GM12878 (cell line): Measurements from ENCODE around the gene MAPKAPK2. TPM values are rescaled to one million over a fixed set of nuclear protein-coding genes. Genes with fewer than 3 reads are reported as not detected.

Experiments
- CBFB ChIP-seq: IDR thresholded peaks from 2 replicates; pipeline ENCODE4 v1.6.1; 2016; ENCODE audit warnings: antibody characterized with exemption, low read depth
- CUX1 ChIP-seq: IDR thresholded peaks from 2 replicates; pipeline ENCODE4 v1.6.1; 2012; ENCODE audit warnings: improper control_type of control experiment, low read depth, low read length; ENCODE audit not compliant: insufficient replicate concordance
- E2F4 ChIP-seq: IDR thresholded peaks from 2 replicates; pipeline ENCODE4 v1.6.1; 2012; ENCODE audit warnings: low read depth, low read length, improper control_type of control experiment
- EED ChIP-seq: sonication (generic); IDR thresholded peaks from 2 replicates; pipeline ENCODE4 v1.6.1; 2016; ENCODE audit warnings: antibody characterized with exemption, low read depth
- EGR1 ChIP-seq, 2 experiments: IDR thresholded peaks; 1 replicate in 1 of 2; 2 replicates in 1 of 2; pipeline ENCODE4 v1.6.1; 2011 to 2012; ENCODE audit warnings: low read depth in 2 of 2, low read length in 2 of 2, borderline replicate concordance in 1 of 2, mild to moderate bottlenecking in 1 of 2, moderate library complexity in 1 of 2
- EP300 ChIP-seq, 2 experiments: fragments of 150-350 bp in 1 of 2; IDR thresholded peaks; 2 replicates each; pipeline ENCODE4 v1.6.1; 2011 to 2012; ENCODE audit warnings: low read depth in 2 of 2, low read length in 2 of 2, borderline replicate concordance in 1 of 2, improper control_type of control experiment in 1 of 2, inconsistent platforms in 1 of 2; ENCODE audit not compliant: control insufficient read depth in 1 of 2
- HDGF ChIP-seq: fragments of 450-650 bp; IDR thresholded peaks from 2 replicates; pipeline ENCODE4 v1.6.1; 2016; ENCODE audit warnings: antibody characterized with exemption
- IRF3 ChIP-seq: fragments of 450-650 bp; IDR thresholded peaks from 2 replicates; pipeline ENCODE4 v1.6.1; 2014; ENCODE audit warnings: mild to moderate bottlenecking
- IRF4 ChIP-seq: IDR thresholded peaks from 2 replicates; pipeline ENCODE4 v1.6.1; 2011; ENCODE audit warnings: low read depth, low read length
- MEF2B ChIP-seq: fragments of 450-650 bp; IDR thresholded peaks from 2 replicates; pipeline ENCODE4 v1.6.1; 2018; ENCODE audit warnings: mild to moderate bottlenecking, moderate library complexity; ENCODE audit not compliant: partially characterized antibody, poor library complexity, severe bottlenecking
- MLLT1 ChIP-seq: fragments of 450-650 bp; IDR thresholded peaks from 2 replicates; pipeline ENCODE4 v1.6.1; 2016; ENCODE audit warnings: mild to moderate bottlenecking
- NRF1 ChIP-seq: conservative IDR thresholded peaks from 2 replicates; pipeline ENCODE4 v1.6.1; 2011; ENCODE audit warnings: mild to moderate bottlenecking, low read depth, low read length, improper control_type of control experiment
- POU2F2 ChIP-seq: IDR thresholded peaks from 3 replicates; pipeline ENCODE4 v1.6.1; 2011; ENCODE audit warnings: low read depth, mild to moderate bottlenecking, low read length, borderline replicate concordance
- RAD21 ChIP-seq: IDR thresholded peaks from 2 replicates; pipeline ENCODE4 v1.6.1; 2011; ENCODE audit warnings: mild to moderate bottlenecking, low read depth, low read length, moderate library complexity; ENCODE audit not compliant: insufficient read depth
- SMARCA5 ChIP-seq: fragments of 450-650 bp; IDR thresholded peaks from 2 replicates; pipeline ENCODE4 v1.6.1; 2017; ENCODE audit warnings: mild to moderate bottlenecking
- SUPT20H ChIP-seq: IDR thresholded peaks from 2 replicates; pipeline ENCODE4 v1.6.1; 2011; ENCODE audit warnings: low read depth, mild to moderate bottlenecking, low read length, moderate library complexity, borderline replicate concordance; ENCODE audit not compliant: control insufficient read depth
- TCF12 ChIP-seq: IDR thresholded peaks from 2 replicates; pipeline ENCODE4 v1.6.1; 2011; ENCODE audit warnings: low read depth, mild to moderate bottlenecking, low read length
- YY1 ChIP-seq: IDR thresholded peaks from 2 replicates; pipeline ENCODE4 v1.6.1; 2011; ENCODE audit warnings: low read depth, mild to moderate bottlenecking, low read length
- ZBTB33 ChIP-seq: fragments of 450-650 bp; IDR thresholded peaks from 2 replicates; pipeline ENCODE4 v1.6.1; 2017; ENCODE audit warnings: mild to moderate bottlenecking
- ZZZ3 ChIP-seq: IDR thresholded peaks from 2 replicates; pipeline ENCODE4 v1.6.1; 2011; ENCODE audit warnings: low read depth; ENCODE audit not compliant: control insufficient read depth, insufficient read length
- polyA plus RNA-seq, 11 experiments: library from polyadenylated mRNA; depleted of rRNA in 4 of 11; unstranded in 6 of 11; stranded (reverse) in 5 of 11; fragments of >200 nt; fragmentation: Nextera tagmentation in 4 of 11; fragmentation: Illumina TruSeq in 1 of 11; extraction: Ambion mirVana in 4 of 11; extraction: Trizol in 1 of 11; gene quantifications; 1 replicate in 1 of 11; 2 replicates in 10 of 11; pipeline versions ENCODE4 v1.2.1 to v1.2.3, GENCODE V29; 2011 to 2016; ENCODE audit warnings: inconsistent platforms in 2 of 11, missing spikeins in 2 of 11, low read depth in 1 of 11
- total RNA-seq, 4 experiments: library from RNA; depleted of rRNA in 3 of 4; stranded (reverse); fragments of >200 nt in 3 of 4; fragmentation: Illumina TruSeq in 1 of 4; extraction: Trizol in 1 of 4; gene quantifications; 2 replicates each; pipeline versions ENCODE4 v1.2.1 to v1.2.3, GENCODE V29; 2013 to 2021

MAPKAPK2 gene
- total and polyA plus RNA-seq, 10 of the 15 experiments (the other 5 are each of a cell fraction or from before 2014, with no cell fraction given), result 0.72 to 92.2 (median 49.3) TPM

- TF ChIP-seq HDGF, result no peak
- no peak for TF ChIP-seq CUX1
- TF ChIP-seq ZZZ3, result no peak
- TF ChIP-seq MLLT1, result peak; percentile 64
- TF ChIP-seq SMARCA5, result no peak
- peak; percentile 64 for TF ChIP-seq EED
- TF ChIP-seq CBFB, result peak; percentile 63; the same call in 1 of the 2 replicates
- 0 out of 3 replicates have a peak, but pooled peaks of 1 of the 2 experiments have one; percentile 21 for TF ChIP-seq EGR1 (IDR thresholded peaks at IDR 0.05; ENCODE audit: borderline replicate concordance in 1 of 2, low read depth in 2 of 2, low read length in 2 of 2)
- TF ChIP-seq SUPT20H, result no peak
- no peak for TF ChIP-seq E2F4
- no peak for TF ChIP-seq MEF2B
- no peak for TF ChIP-seq IRF4
- TF ChIP-seq IRF3, result no peak
- TF ChIP-seq TCF12, result no peak
- TF ChIP-seq NRF1, result no peak
- no peak for TF ChIP-seq RAD21
- TF ChIP-seq YY1, result peak; percentile 50; the same call in 1 of the 2 replicates
- no peak for TF ChIP-seq ZBTB33
- no peak for TF ChIP-seq EP300 (IDR thresholded peaks at IDR 0.05; ENCODE audit: borderline replicate concordance in 1 of 2, control insufficient read depth in 1 of 2, low read depth in 2 of 2, low read length in 2 of 2)
- TF ChIP-seq POU2F2, result no peak
These were observed 19.0 kb downstream of the MAPKAPK2 start (continued) for GRCh38 chr1:206703661-206704060.
